ENCODE data around the gene IL13.
"Not testable (repeated sequence)": the region's sequence is repeated elsewhere in the genome, so short reads cannot be mapped to it uniquely, and the experiment has no call there.

Gene IL13

GRCh38 chr5:132657676-132658380 is at the start of gene IL13:
IL13 (plus strand) TSS chr5:132658173; CDS start chr5:132658187, 14 bp downstream.
- no peak for DNase-seq (ENCODE audit: low read depth in 2 of 2)

- no peak for DNase-seq (ENCODE audit: low read depth in 2 of 2)
Observed at GRCh38 chr5:132611965-132612364, 46.0 kb upstream of the IL13 start.

DNA sequence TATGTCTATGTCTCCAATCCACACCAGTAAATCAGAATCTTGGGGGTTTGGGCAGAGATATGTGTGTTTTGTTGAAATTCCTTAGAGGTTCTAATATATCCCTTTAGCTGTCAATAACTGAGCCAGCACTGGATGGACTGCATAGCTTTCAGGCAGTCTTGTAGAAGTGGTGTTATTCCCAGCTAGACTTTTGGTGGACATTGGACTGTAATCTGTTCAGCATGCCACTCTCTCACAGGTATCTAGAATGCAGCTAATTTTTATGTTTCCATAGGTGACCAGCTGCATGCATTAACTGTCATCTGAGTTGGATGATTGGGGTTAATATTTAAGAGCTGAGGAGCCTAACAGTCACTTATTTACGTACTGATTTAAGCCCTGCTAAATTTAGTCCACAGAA is 45.1 kb upstream of the IL13 start:
- no peak for DNase-seq (ENCODE audit: low read depth in 2 of 2)

DNA sequence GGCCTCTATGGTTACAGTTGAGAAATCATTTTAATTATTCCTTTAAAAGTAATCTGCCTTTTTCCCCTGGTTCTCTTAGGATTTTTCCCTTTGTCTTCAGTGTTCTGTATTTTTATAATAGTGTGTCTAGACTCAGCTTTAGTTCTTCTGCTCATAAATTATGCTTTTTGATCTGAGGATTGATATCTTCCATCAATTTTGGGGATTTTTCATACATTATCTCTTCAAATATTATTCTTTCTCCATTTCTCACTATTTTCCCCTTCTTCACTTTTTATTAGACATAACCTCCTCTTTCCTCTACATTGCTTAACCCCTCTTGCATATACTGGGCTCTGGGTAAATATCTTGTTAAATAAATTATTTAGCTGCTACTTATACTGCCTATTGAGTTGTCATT is 36.3 kb upstream of the IL13 start:
- DNase-seq (ENCODE audit: low read depth in 2 of 2) = no peak

- no peak for DNase-seq (ENCODE audit: low read depth in 2 of 2)
Observed at GRCh38 chr5:132622608-132623007, 35.4 kb upstream of the IL13 start.

GRCh38 chr5:132627470-132627869 is 30.5 kb upstream of the IL13 start:
- DNase-seq (ENCODE audit: low read depth in 2 of 2) = no peak

DNA sequence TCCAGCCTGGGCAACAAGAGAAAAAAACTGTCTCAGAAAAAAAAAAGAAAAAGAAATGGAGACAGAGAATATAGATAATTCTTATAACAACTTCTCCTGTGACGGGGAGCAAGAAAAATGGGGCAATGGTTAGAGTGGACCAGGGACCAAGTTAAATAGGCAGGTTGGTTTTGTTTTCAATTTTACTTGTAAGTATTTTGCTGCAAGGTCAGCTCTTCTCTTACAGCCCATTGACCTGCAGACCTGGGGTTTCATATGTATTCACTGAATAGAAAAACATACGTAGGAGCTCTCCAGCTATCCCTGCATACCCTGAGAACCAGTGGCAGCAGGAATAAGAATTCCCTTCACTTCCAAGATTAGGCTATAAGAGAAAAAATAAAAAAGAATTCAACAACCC is 29.2 kb upstream of the IL13 start:
- no peak for DNase-seq (ENCODE audit: low read depth in 2 of 2)

DNA sequence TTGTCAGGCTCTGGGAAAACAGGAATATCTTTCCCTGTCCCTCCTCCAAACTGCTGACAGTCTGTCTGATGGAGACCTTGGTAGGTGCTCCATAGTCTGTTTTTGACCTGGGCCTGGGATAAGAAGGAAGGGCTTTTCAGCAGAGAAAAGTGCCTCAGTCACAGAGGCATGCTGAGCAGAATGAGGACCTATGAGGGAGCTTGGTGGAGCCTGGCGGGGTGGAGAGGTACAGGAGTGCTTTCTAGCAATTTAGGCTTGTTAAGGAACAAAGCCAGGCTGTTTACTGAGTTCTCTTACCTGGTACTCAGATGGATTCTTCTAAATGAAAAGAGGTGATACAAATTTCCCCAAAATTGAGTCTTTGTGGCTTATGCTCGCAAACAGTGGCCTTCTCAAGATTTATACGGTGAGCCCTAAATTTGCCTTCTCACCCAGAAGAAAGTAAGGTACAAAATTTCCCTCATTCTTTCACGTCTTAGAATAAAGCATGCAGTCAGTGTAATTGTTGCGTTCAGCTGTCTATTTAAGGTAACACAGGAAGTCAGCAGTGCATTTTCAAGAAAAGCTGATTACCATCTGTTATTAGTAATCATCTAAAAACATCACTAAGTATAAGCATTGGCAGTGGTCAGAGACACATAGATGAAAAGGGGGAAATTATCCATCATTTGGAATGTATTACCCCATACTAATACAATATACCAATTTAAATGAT is 28.6 kb upstream of the IL13 start:
- DNase-seq (ENCODE audit: low read depth in 2 of 2) = no peak

GRCh38 chr5:132633587-132633986 is 24.4 kb upstream of the IL13 start:
- DNase-seq (ENCODE audit: low read depth in 2 of 2) = not testable (repeated sequence)

- no peak for DNase-seq (ENCODE audit: low read depth in 2 of 2)
Observed at GRCh38 chr5:132635873-132636272, 22.1 kb upstream of the IL13 start.

DNA sequence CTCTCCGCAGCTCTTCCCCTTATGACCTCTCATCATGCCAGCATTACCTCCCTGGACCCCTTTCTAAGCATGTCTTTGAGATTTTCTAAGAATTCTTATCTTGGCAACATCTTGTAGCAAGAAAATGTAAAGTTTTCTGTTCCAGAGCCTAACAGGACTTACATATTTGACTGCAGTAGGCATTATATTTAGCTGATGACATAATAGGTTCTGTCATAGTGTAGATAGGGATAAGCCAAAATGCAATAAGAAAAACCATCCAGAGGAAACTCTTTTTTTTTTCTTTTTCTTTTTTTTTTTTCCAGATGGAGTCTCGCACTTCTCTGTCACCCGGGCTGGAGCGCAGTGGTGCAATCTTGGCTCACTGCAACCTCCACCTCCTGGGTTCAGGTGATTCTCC is 20.7 kb upstream of the IL13 start:
- no peak for DNase-seq (ENCODE audit: low read depth in 2 of 2)

DNA sequence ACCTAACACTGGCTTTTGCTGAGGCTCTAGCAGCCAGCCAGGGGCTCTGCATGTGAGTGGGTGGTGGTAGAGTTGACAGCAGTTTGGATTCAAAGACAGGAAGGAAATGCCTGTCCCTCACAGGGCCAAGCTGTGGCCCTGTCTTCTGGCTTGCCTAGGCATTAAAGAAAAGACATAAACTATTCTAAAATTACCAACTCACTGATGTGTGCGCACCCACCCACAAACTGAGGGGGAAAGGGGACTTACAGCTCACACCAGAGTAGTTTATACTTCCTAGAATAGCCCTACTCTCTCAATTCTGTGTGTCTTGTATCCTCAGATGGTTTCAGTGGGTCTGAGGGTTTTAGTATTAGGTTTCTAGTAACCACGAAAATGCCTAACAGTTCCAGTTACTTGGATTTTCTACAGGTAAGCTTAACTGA is 18.3 kb upstream of the IL13 start:
- DNase-seq (ENCODE audit: low read depth in 2 of 2) = no peak

GRCh38 chr5:132640613-132641012 is 17.4 kb upstream of the IL13 start:
- no peak for DNase-seq (ENCODE audit: low read depth in 2 of 2)

DNA sequence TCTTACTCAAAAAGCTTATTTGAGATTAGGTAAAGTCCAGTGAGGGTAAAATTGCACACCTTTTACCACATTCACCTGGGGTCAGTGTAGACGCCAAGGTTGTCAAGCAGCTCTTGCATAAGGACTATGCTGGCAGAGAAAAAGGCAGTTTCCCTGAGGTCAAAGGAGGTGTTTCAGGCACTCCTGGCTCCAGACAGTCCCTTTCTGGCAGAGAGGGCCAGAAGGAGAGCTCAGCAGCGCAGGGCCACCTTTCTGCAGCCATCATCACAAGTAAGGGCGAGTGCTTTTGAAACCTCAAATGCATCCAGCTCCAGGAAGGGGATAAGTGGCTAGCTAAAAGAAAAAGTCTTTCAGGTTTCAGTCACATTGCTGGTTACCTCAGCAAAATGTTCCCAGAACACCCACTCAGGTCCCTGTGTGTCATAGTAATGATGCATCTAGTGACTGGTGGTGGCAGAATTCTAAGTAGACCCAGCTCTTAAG is 16.7 kb upstream of the IL13 start:
- DNase-seq (ENCODE audit: low read depth in 2 of 2) = no peak

DNA sequence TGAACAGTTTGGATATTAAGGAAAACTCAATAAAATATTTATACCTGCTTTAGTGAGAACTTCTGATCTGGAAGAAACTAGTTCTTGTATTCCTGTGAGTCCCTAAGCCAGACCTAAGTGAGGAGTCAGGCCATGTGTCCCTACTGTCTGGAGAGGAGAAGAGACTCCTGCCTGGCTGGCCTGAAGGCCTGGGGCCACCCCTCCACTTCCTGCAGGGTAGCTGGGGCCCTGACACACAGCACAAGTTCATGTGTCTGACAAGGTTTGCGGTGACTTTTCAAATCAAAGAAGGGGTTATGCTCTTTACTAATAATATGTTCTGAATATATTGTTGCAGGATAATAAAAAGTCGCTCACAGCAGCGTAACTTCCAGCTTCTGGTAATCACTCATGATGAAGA is 16.1 kb upstream of the IL13 start:
- DNase-seq (ENCODE audit: low read depth in 2 of 2) = no peak

DNA sequence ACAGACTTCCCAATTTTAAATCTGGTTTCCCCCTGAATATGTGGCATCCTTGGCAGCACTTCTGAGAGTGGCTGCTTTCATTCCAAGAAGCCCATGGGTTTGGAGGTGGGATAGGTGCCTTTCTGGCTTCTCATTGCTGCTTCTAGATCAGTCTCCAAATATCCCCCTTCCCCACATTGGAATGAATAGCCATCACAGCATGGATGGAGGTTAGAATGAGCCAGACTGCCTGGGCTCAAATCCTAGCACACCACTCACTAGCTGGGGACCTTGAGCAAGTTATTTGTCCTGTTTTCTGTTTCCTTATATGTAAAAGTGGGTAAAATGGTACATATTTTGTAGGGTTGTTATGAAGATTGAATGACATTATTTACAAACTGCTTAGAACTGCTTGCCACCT is 13.8 kb upstream of the IL13 start:
- DNase-seq (ENCODE audit: low read depth in 2 of 2) = no peak

DNA sequence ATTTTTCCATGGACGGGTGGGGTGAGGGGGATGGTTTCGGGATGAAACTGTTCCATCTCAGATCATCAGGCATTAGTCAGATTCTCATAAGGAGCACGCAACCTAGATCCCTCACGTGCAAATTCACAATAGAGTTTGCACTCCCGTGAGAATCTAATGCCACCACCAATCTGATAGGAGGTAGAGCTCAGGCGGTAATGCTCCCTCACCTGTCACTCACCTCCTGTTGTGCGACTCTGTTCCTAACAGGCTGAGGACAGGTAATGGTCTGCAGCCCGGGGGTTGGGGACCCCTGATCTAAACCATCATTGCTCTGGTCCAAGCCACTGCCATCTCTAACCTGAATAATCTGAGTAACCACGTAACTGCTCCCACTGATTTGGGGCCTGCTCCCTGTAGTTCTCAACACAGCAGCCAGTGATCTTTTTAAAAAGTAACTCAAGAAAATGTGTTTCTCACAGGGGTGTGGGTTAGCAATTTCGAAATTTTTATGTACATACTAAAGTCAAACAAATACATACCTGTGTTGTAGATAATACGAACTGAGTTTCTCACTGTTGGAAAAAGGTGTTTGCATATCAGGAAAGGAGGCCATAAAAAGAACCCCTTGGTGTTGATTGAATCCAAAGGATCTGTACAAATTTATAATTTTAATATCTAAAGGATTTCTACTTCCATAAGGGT is 11.2 kb upstream of the IL13 start:
- DNase-seq (ENCODE audit: low read depth in 2 of 2) = no peak

DNA sequence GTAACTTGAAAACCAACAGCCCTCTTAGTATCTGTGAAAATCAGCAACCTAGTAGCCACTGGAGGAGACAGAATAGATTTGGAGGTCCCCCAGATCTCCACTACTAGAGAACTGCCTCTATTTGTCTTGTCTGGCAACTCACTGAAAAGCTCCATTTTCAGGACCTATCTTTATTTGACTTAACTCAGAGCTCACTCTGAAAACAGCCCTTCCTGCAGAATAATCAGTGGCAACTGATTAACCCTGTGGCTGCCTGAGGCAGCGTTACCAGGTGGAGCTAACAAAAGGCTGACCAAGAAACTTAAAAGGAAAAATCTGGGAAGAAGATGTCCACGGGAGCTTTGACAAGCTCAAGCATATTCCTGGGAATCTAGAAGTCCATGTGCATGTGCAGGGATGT is 10.5 kb upstream of the IL13 start:
- DNase-seq (ENCODE audit: low read depth in 2 of 2) = no peak

GRCh38 chr5:132648355-132648754 is 9.6 kb upstream of the IL13 start:
- DNase-seq (ENCODE audit: low read depth in 2 of 2) = no peak

DNA sequence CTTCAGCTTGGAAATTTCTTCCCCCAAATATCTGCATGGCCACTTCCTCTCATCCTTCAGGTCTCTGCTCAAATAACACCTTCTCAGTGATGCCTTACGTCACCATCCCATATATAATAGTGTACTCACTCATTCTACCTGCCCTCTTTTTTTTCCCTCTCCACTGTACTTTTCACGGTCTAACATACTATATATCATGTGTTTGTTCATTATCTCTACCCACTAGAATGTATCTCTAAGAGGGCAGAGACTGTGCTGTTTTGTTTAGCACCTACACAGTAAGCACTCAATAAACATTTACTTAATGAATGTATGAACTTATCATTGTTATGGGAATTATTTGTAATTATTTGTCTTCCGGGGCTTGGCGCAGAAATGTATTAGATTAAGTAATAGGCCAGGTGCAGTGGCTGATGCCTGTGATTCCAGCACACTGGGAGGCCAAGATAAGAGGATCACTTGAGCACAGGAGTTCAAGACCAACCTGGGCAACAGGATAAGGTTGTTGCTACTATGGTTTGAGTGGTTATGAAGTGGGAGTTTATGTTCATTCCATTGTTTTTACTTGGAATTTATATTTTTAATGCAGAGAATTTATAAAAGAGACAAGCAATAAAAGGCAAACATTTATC is 6.0 kb upstream of the IL13 start:
- DNase-seq (ENCODE audit: low read depth in 2 of 2) = no peak

DNA sequence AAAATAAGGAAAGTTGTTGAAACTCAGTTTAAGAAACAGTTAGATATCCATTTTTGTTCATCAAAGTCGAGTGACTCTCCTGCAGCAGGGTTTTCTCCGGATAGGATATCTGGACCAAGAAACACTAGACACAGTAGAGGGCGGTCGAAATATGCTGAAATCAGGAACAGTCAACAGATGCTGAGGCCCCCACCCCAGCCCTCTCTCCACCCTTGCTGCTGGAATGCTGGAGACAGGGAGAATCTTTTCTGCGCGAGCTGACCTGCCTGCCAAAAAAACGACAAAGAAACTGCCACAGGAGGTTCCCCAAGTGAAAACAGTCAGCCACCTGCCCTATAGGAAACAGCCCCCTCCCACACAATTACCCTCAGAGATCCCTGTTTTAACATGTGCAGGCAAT is 4.3 kb upstream of the IL13 start:
- DNase-seq (ENCODE audit: low read depth in 2 of 2) = no peak

Measured in activated CD8-positive, alpha-beta memory T cell treated with anti-CD3 and anti-CD28 coated beads for 4 hours (primary cell).